Embryonic facial prominence (tissue), 1 donor: ENCODE measurements around the gene TAPT1.
A peak's percentile ranks its signal among the peaks of the same experiment; 100 is the strongest.

Source experiments
- DNase-seq: peaks from one replicate; pipeline ENCODE4 v3.0.0-alpha.2; 2016; ENCODE audit errors: extremely low spot score

TAPT1 gene

GRCh38 chr4:16225863-16226815 lies at the start of gene TAPT1:
Gene TAPT1, minus strand, starts transcription at chr4:16226471. Its CDS starts 14 bp downstream, at chr4:16226457.
- DNase-seq, result peak; percentile 53

- no peak for DNase-seq
These were observed 45.1 kb upstream of the TAPT1 start for GRCh38 chr4:16271411-16271810.

GRCh38 chr4:16270454-16271328 lies 44.4 kb upstream of the TAPT1 start:
- DNase-seq, result no peak

DNA sequence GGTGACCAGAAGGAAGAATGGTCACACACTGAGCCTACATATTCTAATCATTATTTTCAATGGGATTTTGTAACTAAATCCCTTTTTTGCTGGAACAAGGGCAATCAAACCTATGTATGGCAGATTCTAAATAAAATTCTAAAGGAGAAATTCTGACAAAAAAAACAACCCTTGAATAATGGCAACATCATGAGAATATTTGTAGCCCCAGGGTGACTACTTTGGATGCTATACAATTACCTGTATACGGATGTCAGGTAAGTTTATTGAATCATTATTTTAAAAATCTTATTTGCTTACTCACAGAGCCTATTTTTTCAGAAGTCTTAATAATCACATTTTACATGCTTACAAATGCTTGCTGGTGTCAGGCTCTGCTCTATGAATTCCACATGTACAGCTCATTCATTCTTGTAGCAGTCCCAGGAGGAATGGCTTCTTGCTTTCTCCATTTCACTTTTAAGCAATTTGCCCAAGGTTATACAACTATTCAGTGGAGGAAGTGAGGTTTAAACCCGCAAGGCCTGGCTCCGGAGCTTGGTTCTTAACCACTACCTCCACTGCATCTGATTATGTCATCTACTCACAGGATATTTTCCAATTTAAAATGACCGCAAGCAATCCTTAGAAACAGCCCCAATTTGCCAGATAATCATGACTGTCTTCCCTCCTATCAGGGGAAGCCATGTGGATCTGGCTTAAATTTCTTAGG lies 43.6 kb upstream of the TAPT1 start:
- DNase-seq, result peak; percentile 84

DNA sequence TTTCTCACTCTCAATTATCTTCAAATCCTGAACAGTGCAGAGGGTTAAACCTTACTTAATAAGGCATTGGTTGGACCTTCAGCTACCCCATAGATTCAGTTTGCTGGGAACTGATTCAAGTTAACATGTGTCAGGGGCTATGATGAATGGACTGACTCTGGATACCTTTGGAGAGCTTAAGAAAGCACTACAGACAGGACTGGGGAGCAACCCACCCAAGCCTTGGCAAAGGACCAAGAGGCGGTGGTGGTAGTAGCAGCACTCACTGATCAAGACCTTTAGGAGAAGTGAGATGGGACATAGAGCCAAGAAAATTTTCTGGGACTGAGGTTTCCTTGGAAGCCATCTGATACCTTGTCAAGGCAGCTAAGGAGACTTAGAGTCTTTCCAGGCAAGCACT lies 43.0 kb upstream of the TAPT1 start:
- DNase-seq, result no peak

- no peak for DNase-seq
These were observed 42.0 kb upstream of the TAPT1 start for GRCh38 chr4:16268290-16268689.

DNA sequence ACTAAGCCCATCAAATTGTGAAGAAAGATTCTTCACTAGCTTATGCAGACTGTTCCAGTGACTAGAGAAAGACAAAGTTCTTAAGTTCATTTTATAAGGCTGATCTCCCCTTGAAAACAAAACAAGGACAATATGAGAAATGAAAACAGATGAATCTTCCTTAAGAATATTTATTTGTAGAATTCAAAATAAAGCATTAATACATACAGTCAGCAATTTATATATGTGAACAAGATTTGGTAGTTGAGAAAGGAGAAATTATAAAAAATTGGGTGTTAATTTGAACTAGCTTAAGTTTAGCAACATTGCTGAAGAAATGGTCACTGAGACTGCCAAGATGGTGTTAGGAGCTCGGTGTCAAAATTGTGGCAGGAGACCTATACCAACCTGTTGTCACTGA lies 41.4 kb upstream of the TAPT1 start:
- DNase-seq, result no peak

GRCh38 chr4:16265820-16266219 lies 39.5 kb upstream of the TAPT1 start:
- no peak for DNase-seq

- peak; percentile 34 for DNase-seq
These were observed 38.5 kb upstream of the TAPT1 start for GRCh38 chr4:16264798-16265197.

- no peak for DNase-seq
These were observed 36.8 kb upstream of the TAPT1 start for GRCh38 chr4:16263056-16263455.

DNA sequence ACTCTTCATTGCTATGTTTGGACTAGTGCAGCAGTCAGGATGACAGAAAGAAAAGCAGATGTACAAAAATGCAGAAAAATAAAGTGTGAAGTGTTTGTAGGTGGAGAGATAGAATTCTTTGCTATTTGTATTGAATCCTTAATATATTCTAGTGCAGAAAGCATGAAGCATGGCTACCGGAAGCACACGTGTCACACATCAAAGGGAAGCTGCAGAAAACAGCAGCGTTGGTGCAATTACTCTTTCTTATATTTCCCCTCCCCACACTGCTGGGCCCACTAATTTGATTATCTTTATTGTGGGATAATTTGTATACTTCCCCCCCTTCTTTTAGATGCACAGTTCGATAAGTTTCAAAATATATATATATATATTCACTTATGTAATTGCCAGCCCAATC lies 35.9 kb upstream of the TAPT1 start:
- no peak for DNase-seq

GRCh38 chr4:16261313-16261878 lies 35.1 kb upstream of the TAPT1 start:
- no peak for DNase-seq

DNA sequence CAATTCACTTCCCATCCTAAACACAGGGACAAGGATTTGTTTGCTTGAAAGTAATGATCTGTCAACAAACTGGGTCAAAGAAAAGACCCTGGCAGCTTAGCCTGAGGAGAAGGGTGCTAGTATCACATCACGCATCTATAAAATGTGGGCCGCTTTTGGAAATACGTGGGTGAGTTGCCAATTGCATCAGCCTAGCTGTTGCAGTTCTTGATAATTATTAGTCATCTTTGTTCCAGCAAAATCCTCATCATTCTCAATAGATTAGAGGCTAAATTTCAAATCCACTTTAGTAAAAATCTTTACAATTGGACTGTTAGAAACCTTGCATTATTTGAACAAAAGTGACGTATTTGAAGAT lies 33.6 kb upstream of the TAPT1 start:
- no peak for DNase-seq

GRCh38 chr4:16259241-16259888 lies 33.1 kb upstream of the TAPT1 start:
- DNase-seq, result no peak

- no peak for DNase-seq
These were observed 31.3 kb upstream of the TAPT1 start for GRCh38 chr4:16257611-16258010.

- DNase-seq, result no peak
These were observed 30.1 kb upstream of the TAPT1 start for GRCh38 chr4:16256343-16256742.

GRCh38 chr4:16255730-16256129 lies 29.5 kb upstream of the TAPT1 start:
- DNase-seq, result no peak

GRCh38 chr4:16253127-16253960 lies 27.1 kb upstream of the TAPT1 start:
- no peak for DNase-seq

GRCh38 chr4:16250661-16251365 lies 24.5 kb upstream of the TAPT1 start:
- no peak for DNase-seq

- no peak for DNase-seq
These were observed 22.3 kb upstream of the TAPT1 start for GRCh38 chr4:16248605-16249004.
